K562 (cell line): ENCODE results near the gene NRDE2. TPM values are rescaled to one million over a fixed set of nuclear protein-coding genes. Genes with fewer than 3 reads are reported as not detected.

Source experiments
- ATAC-seq: fragments of 200-7000 bp; cut with Tn5 transposase; 3 replicates; pipeline ENCODE4 v1.9.1; 2020; ENCODE audit warnings: moderate library complexity
- BruUV-seq: library from RNA; stranded (reverse); fragments of 400-500 nt; replicated peaks from 2 replicates; lab custom pipeline; 2021; lab: Mats Ljungman, UMichigan
- CTCF ChIA-PET: fragments of 300-600 bp; formaldehyde crosslinking; extraction: SDS; loops from one replicate; lab custom pipeline; 2021; ENCODE audit warnings: low intra/inter-chr PET ratio; lab: Yijun Ruan, JAX
- POLR2A ChIA-PET: fragments of 300-600, 350-650 bp; sonication (Branson Sonifier 250); formaldehyde crosslinking; extraction: SDS; loops from one replicate; lab custom pipeline; 2021; ENCODE audit warnings: antibody characterized with exemption, inconsistent platforms; lab: Yijun Ruan, JAX
- DNase-seq, 4 experiments: peaks; one replicate each; pipeline versions ENCODE4 v3.0.0 to v3.0.0-alpha.2; 2011 to 2018; ENCODE audit warnings: low spot score in 3 of 4, mixed read lengths in 3 of 4; ENCODE audit errors: extremely low read depth in 1 of 4
- FAIRE-seq: peaks from 2 replicates; lab custom pipeline; 2011; peaks lifted over from hg19 to GRCh38; lab: Jason Lieb, UNC
- H2AFZ ChIP-seq: 2 replicates; pipeline ENCODE4 v1.6.0; 2011; ENCODE audit warnings: low read depth, low read length, control low read depth, inconsistent platforms
- H3K27ac ChIP-seq: fragments of 200-600 bp; 3 replicates; pipeline ENCODE4 v1.8.0; 2011; ENCODE audit warnings: low read depth, mild to moderate bottlenecking, control low read depth, inconsistent platforms, low read length, moderate library complexity, mixed read lengths; ENCODE audit errors: extremely low read depth
- H3K27me3 ChIP-seq, 2 experiments: fragments of 300-600 bp in 1 of 2; 2 replicates in 1 of 2; 3 replicates in 1 of 2; pipeline versions ENCODE4 v1.6.0 to v1.8.0; 2011; ENCODE audit warnings: inconsistent platforms in 2 of 2, low read length in 2 of 2, mild to moderate bottlenecking in 1 of 2, mixed read lengths in 1 of 2, moderate library complexity in 1 of 2; ENCODE audit not compliant: control insufficient read depth in 2 of 2, insufficient read depth in 2 of 2
- H3K36me3 ChIP-seq: fragments of 300-600 bp; 3 replicates; pipeline ENCODE4 v1.8.0; 2011; ENCODE audit warnings: mild to moderate bottlenecking, low read length, inconsistent platforms; ENCODE audit not compliant: control insufficient read depth, insufficient read depth
- H3K4me1 ChIP-seq, 2 experiments: fragments of 200-600 bp in 1 of 2; replicated peaks in 1 of 2; 2 replicates in 1 of 2; 3 replicates in 1 of 2; pipeline versions ENCODE4 v1.5.1 to v1.8.0; 2011; ENCODE audit warnings: inconsistent platforms in 2 of 2, low read length in 2 of 2, mild to moderate bottlenecking in 1 of 2, mixed read lengths in 1 of 2, moderate library complexity in 1 of 2; ENCODE audit not compliant: control insufficient read depth in 2 of 2, insufficient read depth in 2 of 2
- H3K4me2 ChIP-seq: 2 replicates; pipeline ENCODE4 v1.6.1; 2011; ENCODE audit warnings: low read length, control low read depth, inconsistent platforms, mixed read lengths; ENCODE audit not compliant: insufficient read depth
- H3K4me3 ChIP-seq: fragments of 200-600 bp; sonication (generic), shearing (Covaris generic); 2 replicates; pipeline ENCODE4 v1.5.1; 2016; ENCODE audit warnings: control low read depth, inconsistent platforms
- H3K79me2 ChIP-seq: fragments of 200-600 bp; 3 replicates; pipeline ENCODE4 v1.8.0; 2011; ENCODE audit warnings: low read length, inconsistent platforms; ENCODE audit not compliant: control insufficient read depth, insufficient read depth
- H3K9ac ChIP-seq, 2 experiments: 2 replicates each; pipeline versions ENCODE4 v1.6.0 to v1.6.1; 2011; ENCODE audit warnings: low read depth in 2 of 2, low read length in 2 of 2, control low read depth in 1 of 2, inconsistent platforms in 1 of 2, mild to moderate bottlenecking in 1 of 2, mixed read lengths in 1 of 2; ENCODE audit not compliant: insufficient read depth in 1 of 2
- H3K9me1 ChIP-seq: one replicate; pipeline ENCODE4 v1.6.0; 2011; ENCODE audit warnings: inconsistent platforms, mild to moderate bottlenecking, low read length, moderate library complexity; ENCODE audit not compliant: control insufficient read depth, insufficient read depth
- H3K9me3 ChIP-seq: replicated peaks from 2 replicates; pipeline ENCODE4 v1.5.1; 2011; ENCODE audit warnings: low read depth, low read length, inconsistent platforms; ENCODE audit not compliant: control insufficient read depth, insufficient read depth
- H4K20me1 ChIP-seq: replicated peaks from 2 replicates; pipeline ENCODE4 v1.6.1; 2011; ENCODE audit warnings: low read length, inconsistent platforms, mixed read lengths; ENCODE audit not compliant: control insufficient read depth, insufficient read depth
- GABPB2 ChIP-seq: fragments of 250-450 bp; sonication (Bioruptor Pico); conservative IDR thresholded peaks from 2 replicates; pipeline ENCODE4 v1.5.1; 2021; ENCODE audit warnings: mild to moderate bottlenecking
- GATAD2B ChIP-seq: fragments of 450-650 bp; IDR thresholded peaks from 2 replicates; pipeline ENCODE4 v1.6.1; 2017; ENCODE audit warnings: mild to moderate bottlenecking, borderline replicate concordance
- MCM2 ChIP-seq: fragments of 450-650 bp; IDR thresholded peaks from 2 replicates; pipeline ENCODE4 v1.6.1; 2017; ENCODE audit warnings: low read depth, mild to moderate bottlenecking
- STAT5A ChIP-seq: IDR thresholded peaks from 2 replicates; pipeline ENCODE4 v1.6.1; 2012; ENCODE audit warnings: low read length, inconsistent platforms, borderline replicate concordance
- TEAD4 ChIP-seq, 2 experiments: sonication (generic) in 1 of 2; formaldehyde crosslinking in 1 of 2; IDR thresholded peaks; 2 replicates each; pipeline versions ENCODE4 v1.6.1 to v1.8.0; 2012 to 2022; ENCODE audit warnings: borderline replicate concordance in 1 of 2, inconsistent platforms in 1 of 2, low read length in 1 of 2, mild to moderate bottlenecking in 1 of 2, missing genetic modification reagents in 1 of 2
- TSC22D4 ChIP-seq: fragments of 450-650 bp; IDR thresholded peaks from 2 replicates; pipeline ENCODE4 v1.6.1; 2016; ENCODE audit warnings: missing genetic modification characterization, missing biosample characterization, control low read depth
- ZC3H8 ChIP-seq: fragments of 450-650 bp; IDR thresholded peaks from 2 replicates; pipeline ENCODE4 v1.6.1; 2017
- ZNF133 ChIP-seq: fragments of 250-450 bp; sonication (Bioruptor Pico); IDR thresholded peaks from 2 replicates; pipeline ENCODE4 v1.4.0; 2020; ENCODE audit warnings: mild to moderate bottlenecking
- ZNF134 ChIP-seq: fragments of 250-450 bp; sonication (Bioruptor Pico); conservative IDR thresholded peaks from 2 replicates; pipeline ENCODE4 v1.4.0; 2020
- ZNF311 ChIP-seq: fragments of 250-450 bp; sonication (Bioruptor Pico); IDR thresholded peaks from 2 replicates; pipeline ENCODE4 v1.4.0; 2020; ENCODE audit warnings: mild to moderate bottlenecking, moderate library complexity
- ZNF316 ChIP-seq: fragments of 450-650 bp; IDR thresholded peaks from 2 replicates; pipeline ENCODE4 v1.6.1; 2016
- ZNF778 ChIP-seq: fragments of 450-650 bp; formaldehyde crosslinking; IDR thresholded peaks from 2 replicates; pipeline ENCODE4 v1.4.0; 2020; ENCODE audit warnings: mild to moderate bottlenecking, moderate library complexity
- WGBS: fragments of 100-300 bp; shearing (Covaris generic); methylation state at CpG from one replicate; pipeline ENCODE4 v1.1.6; 2016; ENCODE audit warnings: low coverage, mixed read lengths; ENCODE audit not compliant: insufficient coverage; ENCODE audit errors: missing lambda C conversion rate; 5-methylcytosine and 5-hydroxymethylcytosine counted together
- in situ Hi-C: fragments of 300-500 bp; cut with MboI; formaldehyde crosslinking; loops from 4 replicates; pipeline ENCODE4 v1.15.0; 2018; ENCODE audit warnings: inconsistent platforms, mixed read lengths
- intact Hi-C: fragments of 100-400 bp; cut with micrococcal nuclease; formaldehyde crosslinking; loops from 2 replicates; pipeline ENCODE4 v1.14.2; 2022
- polyA plus RNA-seq, 8 experiments: library from polyadenylated mRNA; depleted of rRNA in 4 of 8; stranded (reverse) in 5 of 8; unstranded in 3 of 8; fragments of >200 nt; fragmentation: Nextera tagmentation in 2 of 8; fragmentation: Illumina TruSeq in 1 of 8; extraction: Ambion mirVana in 2 of 8; extraction: Trizol in 1 of 8; gene quantifications; 2 replicates each; pipeline versions ENCODE4 v1.2.1 to v1.2.3, GENCODE V29; 2011 to 2014; ENCODE audit warnings: inconsistent platforms in 1 of 8, missing spikeins in 1 of 8
- total RNA-seq, 7 experiments: library from RNA; depleted of rRNA in 6 of 7; stranded (reverse); fragments of >200 nt in 6 of 7; fragmentation: Illumina TruSeq in 2 of 7; extraction: Trizol in 2 of 7; gene quantifications; 2 replicates each; pipeline versions ENCODE4 v1.2.1 to v1.2.3, GENCODE V29; 2011 to 2021; ENCODE audit warnings: low replicate concordance in 1 of 7
- TF ChIP-seq, protein P1 (sequence below): fragments of 200-800 bp; sonication (Bioruptor generic); IDR thresholded peaks from 2 replicates; pipeline ENCODE4 v1.6.1; 2017; ENCODE audit warnings: missing genetic modification characterization, missing compliant biosample characterization

The NRDE2 gene
- total and polyA plus RNA-seq, 9 of the 15 experiments (the other 6 are each of a cell fraction or from before 2014, with no cell fraction given), result 3.3 to 15.0 (median 8.4) TPM

GRCh38 chr14:90318016-90318415 lies 13.7 kb downstream of the NRDE2 start (continued):
- TF ChIP-seq MCM2, result no peak
- no peak for TF ChIP-seq TSC22D4 (tag)
- no peak for TF ChIP-seq ZNF311 (CRISPR knock-in tag)
- TF ChIP-seq TEAD4 (IDR thresholded peaks at IDR 0.05; ENCODE audit: low read length), result no peak
- no peak for TF ChIP-seq TEAD4 (CRISPR knock-in tag; IDR thresholded peaks at IDR 0.05; ENCODE audit: borderline replicate concordance)
- TF ChIP-seq ZNF778 (CRISPR knock-in tag), result no peak
- TF ChIP-seq ZNF316, result no peak
- TF ChIP-seq STAT5A, result no peak
- TF ChIP-seq GABPB2 (CRISPR knock-in tag), result no peak
- TF ChIP-seq, protein P1, sequence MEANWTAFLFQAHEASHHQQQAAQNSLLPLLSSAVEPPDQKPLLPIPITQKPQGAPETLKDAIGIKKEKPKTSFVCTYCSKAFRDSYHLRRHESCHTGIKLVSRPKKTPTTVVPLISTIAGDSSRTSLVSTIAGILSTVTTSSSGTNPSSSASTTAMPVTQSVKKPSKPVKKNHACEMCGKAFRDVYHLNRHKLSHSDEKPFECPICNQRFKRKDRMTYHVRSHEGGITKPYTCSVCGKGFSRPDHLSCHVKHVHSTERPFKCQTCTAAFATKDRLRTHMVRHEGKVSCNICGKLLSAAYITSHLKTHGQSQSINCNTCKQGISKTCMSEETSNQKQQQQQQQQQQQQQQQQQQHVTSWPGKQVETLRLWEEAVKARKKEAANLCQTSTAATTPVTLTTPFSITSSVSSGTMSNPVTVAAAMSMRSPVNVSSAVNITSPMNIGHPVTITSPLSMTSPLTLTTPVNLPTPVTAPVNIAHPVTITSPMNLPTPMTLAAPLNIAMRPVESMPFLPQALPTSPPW (CRISPR knock-in tag), result no peak

DNA sequence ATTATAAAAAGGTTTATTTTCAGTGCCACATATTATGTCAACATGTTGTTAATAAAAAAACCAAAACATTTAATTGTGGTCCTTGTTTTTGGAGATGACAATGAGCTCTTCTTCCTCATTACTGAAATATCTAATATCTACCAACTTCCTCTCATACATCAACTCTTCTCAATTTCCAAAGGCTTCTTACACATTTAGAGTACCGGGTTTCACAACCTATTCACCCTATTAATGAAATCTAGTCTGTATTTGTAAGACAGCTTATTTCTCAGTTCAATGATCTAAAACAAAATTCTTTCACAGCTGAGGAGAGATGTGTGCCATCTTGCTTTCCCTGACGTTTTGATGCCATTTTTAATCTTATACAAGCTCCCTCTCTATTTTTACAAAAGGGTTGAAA lies 14.5 kb downstream of the NRDE2 start:
- no peak overlapping the region for H3K27ac ChIP-seq
- H4K20me1 ChIP-seq, result no peaks in the 10 kb centered on the region
- ChIA-PET CTCF (no interaction called here), POLR2A (interaction anchor here (0.6 to 1.0 kb wide), 2 partner anchors 55 to 63 kb away, joined by 3 read pairs; no protein-coding TSS in a partner anchor)
- H3K9me3 ChIP-seq, result no peaks in the 10 kb centered on the region
- DNase-seq (no peak), ATAC-seq (no peak), FAIRE-seq (no peak)
- WGBS, result 62% methylated on average over 2 of the region's 2 CpGs
- H3K79me2 ChIP-seq, result peaks cover 6% of the 10 kb centered on the region; the same call in 2 of the 3 replicates
- no peak for TF ChIP-seq ZC3H8
- no peak for TF ChIP-seq GATAD2B
- TF ChIP-seq ZNF134 (CRISPR knock-in tag), result no peak
- no peak for TF ChIP-seq ZNF133 (CRISPR knock-in tag)
- BruUV-seq, result no TSS peak
- no peak overlapping the region for H3K4me2 ChIP-seq
- H3K36me3 ChIP-seq, result peaks cover 35% of the 10 kb centered on the region
- no peaks in the 10 kb centered on the region for H3K9me1 ChIP-seq
- no peaks in the 10 kb centered on the region for H3K27me3 ChIP-seq
- no peak overlapping the region for H3K4me3 ChIP-seq
- no peak overlapping the region for H2AFZ ChIP-seq
- H3K4me1 ChIP-seq, result no peaks in the 10 kb centered on the region; a peak in 1 of 5 replicates
- intact Hi-C loops, result no loop called here
- in situ Hi-C loops, result no loop called here
- H3K9ac ChIP-seq, result no peak overlapping the region
